ENCODE results near the gene GPR27.

GPR27 gene

GRCh38 chr3:71753701-71754609, at the start of gene GPR27:
Gene GPR27, plus strand, starts transcription at chr3:71753855. Its CDS starts 195 bp downstream, at chr3:71754050.
- DNase-seq: peak; percentile 65

GRCh38 chr3:71704915-71705314, 48.7 kb upstream of the GPR27 start:
- DNase-seq: no peak

- DNase-seq: no peak
Measured at GRCh38 chr3:71705681-71706080, 48.0 kb upstream of the GPR27 start.

GRCh38 chr3:71707595-71707994, 46.1 kb upstream of the GPR27 start:
- DNase-seq: no peak

GRCh38 chr3:71708476-71709105, 45.1 kb upstream of the GPR27 start:
- DNase-seq: no peak

- DNase-seq: no peak
Measured at GRCh38 chr3:71709908-71710511, 43.6 kb upstream of the GPR27 start.

- DNase-seq: no peak
Measured at GRCh38 chr3:71710906-71711494, 42.7 kb upstream of the GPR27 start.

- no peak for DNase-seq
Measured at GRCh38 chr3:71713041-71713440, 40.6 kb upstream of the GPR27 start.

- DNase-seq: no peak
Measured at GRCh38 chr3:71714595-71714994, 39.1 kb upstream of the GPR27 start.

GRCh38 chr3:71718072-71718471, 35.6 kb upstream of the GPR27 start:
- DNase-seq: no peak

- no peak for DNase-seq
Measured at GRCh38 chr3:71721002-71721401, 32.7 kb upstream of the GPR27 start.

- DNase-seq: no peak
Measured at GRCh38 chr3:71721651-71722157, 32.0 kb upstream of the GPR27 start.

- no peak for DNase-seq
Measured at GRCh38 chr3:71722693-71723092, 31.0 kb upstream of the GPR27 start.

GRCh38 chr3:71723452-71724170, 30.0 kb upstream of the GPR27 start:
- DNase-seq: no peak

GRCh38 chr3:71724171-71724453, 29.5 kb upstream of the GPR27 start:
- no peak for DNase-seq

GRCh38 chr3:71724584-71725270, 28.9 kb upstream of the GPR27 start:
- DNase-seq: peak; percentile 62

- DNase-seq: peak; percentile 49
Measured at GRCh38 chr3:71725271-71725991, 28.2 kb upstream of the GPR27 start, which contains the start of gene EIF4E3. Gene EIF4E3, minus strand, starts transcription at chr3:71725402. Its CDS starts 35 bp downstream, at chr3:71725367.

GRCh38 chr3:71726146-71726545, 27.5 kb upstream of the GPR27 start:
- no peak for DNase-seq

- DNase-seq: no peak
Measured at GRCh38 chr3:71728632-71729342, 24.9 kb upstream of the GPR27 start.

- no peak for DNase-seq
Measured at GRCh38 chr3:71732637-71733036, 21.0 kb upstream of the GPR27 start.

GRCh38 chr3:71733319-71733718, 20.3 kb upstream of the GPR27 start:
- no peak for DNase-seq
